Calu3 (cell line): ENCODE results near the gene FTSJ1. TPM values are rescaled to one million over a fixed set of nuclear protein-coding genes. Genes with fewer than 3 reads are reported as not detected.

ENCODE experiments used
- BruUV-seq: library from RNA; stranded (reverse); fragments of 400-500 nt; replicated peaks from 2 replicates; lab custom pipeline; 2021; lab: Mats Ljungman, UMichigan
- CTCF ChIA-PET: fragments of 300-600 bp; sonication (Branson Sonifier 250); formaldehyde crosslinking; loops from one replicate; lab custom pipeline; 2022; ENCODE audit warnings: antibody characterized with exemption; lab: Charles Lee
- DNase-seq: peaks from one replicate; pipeline ENCODE4 v3.0.0; 2022
- H3K27ac Mint-ChIP-seq: one replicate; pipeline ENCODE4 v1.8.0; 2022; ENCODE audit warnings: mixed read lengths; ENCODE audit not compliant: unreplicated experiment
- H3K27me3 Mint-ChIP-seq: one replicate; pipeline ENCODE4 v1.8.0; 2022; ENCODE audit warnings: mixed read lengths; ENCODE audit not compliant: unreplicated experiment
- H3K36me3 Mint-ChIP-seq: one replicate; pipeline ENCODE4 v1.8.0; 2022; ENCODE audit warnings: mild to moderate bottlenecking, moderate library complexity, mixed read lengths; ENCODE audit not compliant: insufficient read depth, unreplicated experiment
- H3K4me1 Mint-ChIP-seq: one replicate; pipeline ENCODE4 v1.8.0; 2022; ENCODE audit warnings: mild to moderate bottlenecking, low read depth, mixed read lengths; ENCODE audit not compliant: unreplicated experiment
- H3K4me3 Mint-ChIP-seq: one replicate; pipeline ENCODE4 v1.8.0; 2022; ENCODE audit warnings: mild to moderate bottlenecking, low read depth, moderate library complexity, mixed read lengths; ENCODE audit not compliant: unreplicated experiment
- H3K9me3 Mint-ChIP-seq: one replicate; pipeline ENCODE4 v1.8.0; 2022; ENCODE audit warnings: low read depth, mixed read lengths; ENCODE audit not compliant: unreplicated experiment
- CTCF ChIP-seq: fragments of 200-600 bp; IDR thresholded peaks from one replicate; pipeline ENCODE4 v1.8.0; 2022; ENCODE audit warnings: antibody characterized with exemption; ENCODE audit not compliant: unreplicated experiment
- intact Hi-C: fragments of 100-400 bp; cut with micrococcal nuclease; formaldehyde crosslinking; loops from one replicate; pipeline ENCODE4 v1.10.0; 2022; ENCODE audit not compliant: unreplicated experiment
- total RNA-seq: library from RNA; stranded (reverse); gene quantifications from 2 replicates; pipeline ENCODE4 v1.2.3, GENCODE V29; 2022

Gene FTSJ1
- total RNA-seq, 1 experiment from 2014 or later: 75.2 TPM

GRCh38 chrX:48514126-48514806 lies 38.3 kb downstream of the FTSJ1 start:
- peaks cover 17% of the 10 kb centered on the region for H3K4me1 Mint-ChIP-seq
- H3K36me3 Mint-ChIP-seq: peaks cover 17% of the 10 kb centered on the region
- no peak for TF ChIP-seq CTCF
- H3K9me3 Mint-ChIP-seq: no peaks in the 10 kb centered on the region
- BruUV-seq: no TSS peak
- H3K27me3 Mint-ChIP-seq: no peaks in the 10 kb centered on the region
- CTCF ChIA-PET: no interaction called here
- intact Hi-C loops: loop anchor here (5.0 kb wide), 1 partner anchor 432 kb away; no protein-coding TSS in a partner anchor
- H3K27ac Mint-ChIP-seq: no peak overlapping the region
- no peak overlapping the region for H3K4me3 Mint-ChIP-seq
- DNase-seq: no peak

GRCh38 chrX:48514868-48515460 lies 39.0 kb downstream of the FTSJ1 start:
- Mint-ChIP-seq H3K9me3 (no peaks in the 10 kb centered on the region), H3K36me3 (peaks cover 10% of the 10 kb centered on the region), H3K27me3 (no peaks in the 10 kb centered on the region), H3K4me3 (no peak overlapping the region), H3K27ac (no peak overlapping the region), H3K4me1 (peaks cover 11% of the 10 kb centered on the region)
- TF ChIP-seq CTCF: no peak
- intact Hi-C loops: loop anchor here (5.0 kb wide), 1 partner anchor 433 kb away; no protein-coding TSS in a partner anchor
- DNase-seq: no peak
- BruUV-seq: no TSS peak
- CTCF ChIA-PET: no interaction called here

- CTCF ChIA-PET: no interaction called here
- Mint-ChIP-seq H3K36me3 (peaks cover 10% of the 10 kb centered on the region), H3K4me3 (no peak overlapping the region), H3K9me3 (no peaks in the 10 kb centered on the region), H3K4me1 (peaks cover 13% of the 10 kb centered on the region), H3K27me3 (no peaks in the 10 kb centered on the region), H3K27ac (no peak overlapping the region)
- no peak for TF ChIP-seq CTCF
- no peak for DNase-seq
- intact Hi-C loops: no loop called here
- BruUV-seq: no TSS peak
Observed at GRCh38 chrX:48515842-48516241, 39.8 kb downstream of the FTSJ1 start.

GRCh38 chrX:48516285-48516684 lies 40.3 kb downstream of the FTSJ1 start:
- no peak overlapping the region for H3K4me3 Mint-ChIP-seq
- no peak overlapping the region for H3K27ac Mint-ChIP-seq
- TF ChIP-seq CTCF: no peak
- intact Hi-C loops: no loop called here
- H3K27me3 Mint-ChIP-seq: no peaks in the 10 kb centered on the region
- no peak for DNase-seq
- no TSS peak for BruUV-seq
- H3K36me3 Mint-ChIP-seq: peaks cover 13% of the 10 kb centered on the region
- CTCF ChIA-PET: no interaction called here
- H3K4me1 Mint-ChIP-seq: peaks cover 13% of the 10 kb centered on the region
- H3K9me3 Mint-ChIP-seq: no peaks in the 10 kb centered on the region
